ENCODE results near the gene GPR153.

The GPR153 gene

DNA sequence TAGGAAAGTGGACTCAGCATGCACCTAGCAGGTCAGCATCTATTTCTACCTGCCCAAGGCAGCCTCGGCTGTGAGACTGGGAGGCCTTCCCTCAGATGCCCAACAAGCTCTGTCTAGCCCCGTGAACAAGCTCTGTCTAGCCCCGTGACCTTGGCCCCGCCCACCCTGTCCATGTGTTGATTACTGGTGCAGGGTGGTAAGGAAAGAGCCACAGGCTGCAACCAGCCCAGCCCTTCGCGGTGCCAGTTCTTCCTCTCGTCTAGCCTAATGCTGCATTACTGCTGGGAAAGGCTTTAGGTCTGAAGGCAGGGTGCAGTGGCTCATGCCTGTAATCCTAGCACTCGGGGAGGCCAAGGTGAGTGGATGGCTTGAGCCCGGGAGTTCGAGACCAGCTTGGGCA lies 2.2 kb downstream of the GPR153 start:
- no peaks in the 10 kb centered on the region for H3K9me3 ChIP-seq (ENCODE audit: severe bottlenecking)
- no peaks in the 10 kb centered on the region for H3K27me3 ChIP-seq (ENCODE audit: insufficient read depth, poor library complexity, severe bottlenecking)
- no peak overlapping the region for H3K4me3 ChIP-seq (ENCODE audit: severe bottlenecking)
- H3K4me1 ChIP-seq (ENCODE audit: insufficient read depth, poor library complexity, severe bottlenecking) = peaks cover 5% of the 10 kb centered on the region
- H3K36me3 ChIP-seq (ENCODE audit: low read depth) = no peaks in the 10 kb centered on the region
- TF ChIP-seq, protein P1, sequence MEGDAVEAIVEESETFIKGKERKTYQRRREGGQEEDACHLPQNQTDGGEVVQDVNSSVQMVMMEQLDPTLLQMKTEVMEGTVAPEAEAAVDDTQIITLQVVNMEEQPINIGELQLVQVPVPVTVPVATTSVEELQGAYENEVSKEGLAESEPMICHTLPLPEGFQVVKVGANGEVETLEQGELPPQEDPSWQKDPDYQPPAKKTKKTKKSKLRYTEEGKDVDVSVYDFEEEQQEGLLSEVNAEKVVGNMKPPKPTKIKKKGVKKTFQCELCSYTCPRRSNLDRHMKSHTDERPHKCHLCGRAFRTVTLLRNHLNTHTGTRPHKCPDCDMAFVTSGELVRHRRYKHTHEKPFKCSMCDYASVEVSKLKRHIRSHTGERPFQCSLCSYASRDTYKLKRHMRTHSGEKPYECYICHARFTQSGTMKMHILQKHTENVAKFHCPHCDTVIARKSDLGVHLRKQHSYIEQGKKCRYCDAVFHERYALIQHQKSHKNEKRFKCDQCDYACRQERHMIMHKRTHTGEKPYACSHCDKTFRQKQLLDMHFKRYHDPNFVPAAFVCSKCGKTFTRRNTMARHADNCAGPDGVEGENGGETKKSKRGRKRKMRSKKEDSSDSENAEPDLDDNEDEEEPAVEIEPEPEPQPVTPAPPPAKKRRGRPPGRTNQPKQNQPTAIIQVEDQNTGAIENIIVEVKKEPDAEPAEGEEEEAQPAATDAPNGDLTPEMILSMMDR (IDR thresholded peaks at IDR 0.05; ENCODE audit: poor library complexity, severe bottlenecking) = no peak
- DNase-seq (ENCODE audit: low spot score) (no peak), ATAC-seq (ENCODE audit: low read depth) (no peak; the same call in 2 of the 3 replicates)
- H3K27ac ChIP-seq (ENCODE audit: poor library complexity, severe bottlenecking) = no peak overlapping the region

DNA sequence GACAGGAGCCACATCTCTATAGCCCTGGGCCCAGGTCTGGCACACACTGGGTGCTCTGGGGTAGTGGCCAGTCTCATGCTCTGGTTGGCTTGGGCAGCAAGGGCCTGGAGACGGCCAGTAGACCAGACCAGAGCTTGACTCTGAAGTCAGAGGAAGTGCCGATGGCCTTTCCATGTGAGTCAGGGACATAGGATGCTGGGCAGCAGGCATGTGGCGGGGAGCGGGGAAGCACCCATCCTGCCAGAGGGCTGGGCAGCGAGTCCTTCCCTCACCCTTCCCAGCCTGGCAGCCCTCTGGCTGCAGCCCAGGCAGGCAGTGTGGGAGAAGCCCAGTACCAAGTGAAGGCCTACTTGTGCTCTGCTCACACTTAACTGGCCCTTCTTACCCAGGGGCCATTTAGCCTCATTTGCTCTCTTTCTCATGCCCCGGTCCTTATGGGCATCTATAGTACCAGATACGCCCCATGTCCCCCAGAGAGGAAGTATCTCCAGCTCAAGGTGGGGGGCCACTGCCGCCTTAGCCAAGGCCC lies 3.3 kb downstream of the GPR153 start:
- no peak overlapping the region for H3K27ac ChIP-seq (ENCODE audit: poor library complexity, severe bottlenecking)
- TF ChIP-seq, protein P1 (IDR thresholded peaks at IDR 0.05; ENCODE audit: poor library complexity, severe bottlenecking) = no peak

DNA sequence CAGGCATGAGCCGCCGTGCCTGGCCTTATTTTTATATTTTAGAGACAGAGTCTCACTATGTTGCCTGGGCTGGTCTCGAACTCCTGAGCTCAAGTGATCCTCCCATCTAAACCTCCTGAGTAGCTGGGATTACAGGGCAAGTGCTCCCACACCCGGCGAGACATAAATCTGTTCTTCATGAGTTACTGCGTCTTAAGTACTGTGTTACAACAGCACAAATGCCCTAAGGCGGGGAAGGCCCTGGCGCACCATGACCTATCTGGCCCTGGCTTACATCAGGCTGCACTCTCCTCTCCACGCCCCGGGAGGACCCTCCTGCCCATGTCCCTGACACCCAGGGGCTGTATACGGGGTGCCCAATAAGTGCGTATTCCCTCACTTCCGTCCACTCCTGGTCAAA lies 4.3 kb downstream of the GPR153 start:
- Histone ChIP-seq H3K36me3 (ENCODE audit: low read depth) (no peaks in the 10 kb centered on the region), H3K27me3 (ENCODE audit: insufficient read depth, poor library complexity, severe bottlenecking) (no peaks in the 10 kb centered on the region), H3K9me3 (ENCODE audit: severe bottlenecking) (no peaks in the 10 kb centered on the region), H3K4me3 (ENCODE audit: severe bottlenecking) (no peak overlapping the region), H3K27ac (ENCODE audit: poor library complexity, severe bottlenecking) (no peak overlapping the region), H3K4me1 (ENCODE audit: insufficient read depth, poor library complexity, severe bottlenecking) (peaks cover 5% of the 10 kb centered on the region)
- TF ChIP-seq, protein P1 (IDR thresholded peaks at IDR 0.05; ENCODE audit: poor library complexity, severe bottlenecking) = no peak
- no peak for ATAC-seq (ENCODE audit: low read depth)
- DNase-seq (ENCODE audit: low spot score) = no peak

More for the DNA sequence above, 3.3 kb downstream of the GPR153 start:
- Histone ChIP-seq H3K9me3 (ENCODE audit: severe bottlenecking) (no peaks in the 10 kb centered on the region), H3K36me3 (ENCODE audit: low read depth) (no peaks in the 10 kb centered on the region), H3K4me3 (ENCODE audit: severe bottlenecking) (no peak overlapping the region), H3K27me3 (ENCODE audit: insufficient read depth, poor library complexity, severe bottlenecking) (no peaks in the 10 kb centered on the region), H3K4me1 (ENCODE audit: insufficient read depth, poor library complexity, severe bottlenecking) (peaks cover 5% of the 10 kb centered on the region)
- ATAC-seq (ENCODE audit: low read depth) (no peak), DNase-seq (ENCODE audit: low spot score) (no peak)

DNA sequence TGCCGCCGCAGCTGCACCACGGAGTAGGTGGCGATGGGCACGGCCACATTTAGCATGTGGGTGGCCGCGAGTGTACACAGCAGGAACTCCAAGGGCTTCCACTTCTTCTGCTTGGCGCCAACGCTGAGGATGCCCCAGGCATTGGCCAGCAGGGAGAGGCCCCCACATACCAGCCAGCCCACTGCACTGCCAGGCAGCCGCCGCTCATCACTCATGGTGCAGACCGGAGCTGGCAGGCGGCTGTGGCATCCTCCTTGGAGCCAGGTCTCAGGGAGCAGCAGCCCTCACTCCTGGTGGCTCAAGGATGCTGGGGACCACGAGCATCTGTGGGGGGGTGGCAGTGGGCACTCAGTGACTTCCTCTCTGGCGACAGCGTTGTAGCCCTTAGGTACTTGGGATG lies 6.2 kb downstream of the GPR153 start:
- H3K4me3 ChIP-seq (ENCODE audit: severe bottlenecking) = no peak overlapping the region
- H3K4me1 ChIP-seq (ENCODE audit: insufficient read depth, poor library complexity, severe bottlenecking) = peaks cover 5% of the 10 kb centered on the region
- ATAC-seq (ENCODE audit: low read depth) (no peak), DNase-seq (ENCODE audit: low spot score) (no peak)
- no peaks in the 10 kb centered on the region for H3K9me3 ChIP-seq (ENCODE audit: severe bottlenecking)
- TF ChIP-seq, protein P1 (IDR thresholded peaks at IDR 0.05; ENCODE audit: poor library complexity, severe bottlenecking) = no peak
- no peak overlapping the region for H3K27ac ChIP-seq (ENCODE audit: poor library complexity, severe bottlenecking)
- no peaks in the 10 kb centered on the region for H3K36me3 ChIP-seq (ENCODE audit: low read depth)
- peaks cover 5% of the 10 kb centered on the region for H3K27me3 ChIP-seq (ENCODE audit: insufficient read depth, poor library complexity, severe bottlenecking)

DNA sequence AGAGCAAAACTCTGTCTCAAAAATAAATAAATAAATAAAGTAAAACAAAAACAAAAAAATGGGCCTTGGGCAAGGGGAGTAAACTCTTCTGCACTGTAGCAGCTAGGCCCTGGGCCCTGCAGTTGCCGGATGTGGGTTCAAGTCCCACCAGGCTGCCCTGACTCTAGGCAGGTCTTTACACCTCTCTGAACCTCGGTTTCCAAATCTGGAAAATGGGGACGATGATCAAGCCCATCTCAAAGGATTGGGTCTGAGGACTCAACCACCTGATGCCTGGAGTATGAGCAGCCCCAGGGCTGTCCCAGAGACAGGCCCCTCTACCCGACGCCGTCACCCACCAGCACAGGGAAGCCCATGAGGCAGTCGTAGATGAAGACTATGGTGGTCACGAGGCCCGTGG lies 7.5 kb downstream of the GPR153 start:
- TF ChIP-seq, protein P1 (IDR thresholded peaks at IDR 0.05; ENCODE audit: poor library complexity, severe bottlenecking) = no peak
- Histone ChIP-seq H3K4me3 (ENCODE audit: severe bottlenecking) (no peak overlapping the region), H3K9me3 (ENCODE audit: severe bottlenecking) (no peaks in the 10 kb centered on the region), H3K27ac (ENCODE audit: poor library complexity, severe bottlenecking) (no peak overlapping the region), H3K4me1 (ENCODE audit: insufficient read depth, poor library complexity, severe bottlenecking) (no peaks in the 10 kb centered on the region), H3K36me3 (ENCODE audit: low read depth) (no peaks in the 10 kb centered on the region), H3K27me3 (ENCODE audit: insufficient read depth, poor library complexity, severe bottlenecking) (peaks cover 11% of the 10 kb centered on the region)
- ATAC-seq (ENCODE audit: low read depth) = no peak
- no peak for DNase-seq (ENCODE audit: low spot score)

All from RWPE2 (cell line).